SU-DHL-6 (cell line): Measurements from ENCODE around the gene ZNF488.

Experiments used
- H2AFZ ChIP-seq: fragments of 200-600 bp; sonication (generic); 2 replicates; pipeline ENCODE4 v1.6.1; 2014; ENCODE audit warnings: low read depth, mild to moderate bottlenecking, moderate library complexity, mixed read lengths, antibody characterized with exemption, low read length; ENCODE audit not compliant: severe bottlenecking
- H3F3A ChIP-seq: fragments of 200-600 bp; shearing (Covaris generic); 2 replicates; pipeline ENCODE4 v1.6.0; 2016; ENCODE audit warnings: antibody characterized with exemption, mild to moderate bottlenecking; ENCODE audit not compliant: insufficient read depth
- H3K27ac ChIP-seq: fragments of 200-600 bp; sonication (generic); 2 replicates; pipeline ENCODE4 v1.5.1; 2016; ENCODE audit warnings: low read depth, mild to moderate bottlenecking, low read length, moderate library complexity, mixed read lengths
- H3K27me3 ChIP-seq: fragments of 200-600 bp; sonication (generic), shearing (Covaris generic); 2 replicates; pipeline ENCODE4 v1.6.0; 2014; ENCODE audit warnings: mild to moderate bottlenecking, low read length
- H3K36me3 ChIP-seq: fragments of 200-600 bp; sonication (generic); 2 replicates; pipeline ENCODE4 v1.6.1; 2014; ENCODE audit warnings: mild to moderate bottlenecking, low read length, mixed read lengths
- H3K4me2 ChIP-seq: fragments of 300-600, 200-600 bp; shearing (Covaris generic), sonication (generic); 2 replicates; pipeline ENCODE4 v1.6.0; 2014; ENCODE audit warnings: low read length, low read depth, mild to moderate bottlenecking; ENCODE audit not compliant: poor library complexity, severe bottlenecking
- H3K4me3 ChIP-seq: fragments of 200-600 bp; sonication (generic); 2 replicates; pipeline ENCODE4 v1.5.1; 2014; ENCODE audit warnings: antibody characterized with exemption, low read length, mild to moderate bottlenecking, mixed read lengths; ENCODE audit not compliant: insufficient read depth, poor library complexity, severe bottlenecking
- H3K79me2 ChIP-seq: fragments of 200-600 bp; sonication (generic); 2 replicates; pipeline ENCODE4 v1.6.1; 2014; ENCODE audit warnings: mild to moderate bottlenecking, low read length, moderate library complexity; ENCODE audit not compliant: insufficient read depth
- H3K9ac ChIP-seq: fragments of 200-600 bp; sonication (generic); 2 replicates; pipeline ENCODE4 v1.7.0; 2014; ENCODE audit warnings: mild to moderate bottlenecking, low read length
- H3K9me2 ChIP-seq: fragments of 200-600 bp; sonication (generic); replicated peaks from 2 replicates; pipeline ENCODE4 v1.6.1; 2014; ENCODE audit warnings: low read length; ENCODE audit not compliant: insufficient read depth
- H3K9me3 ChIP-seq: fragments of 200-600 bp; sonication (generic); 2 replicates; pipeline ENCODE4 v1.6.1; 2014; ENCODE audit warnings: low read length, mixed read lengths; ENCODE audit not compliant: insufficient read depth
- H4K20me1 ChIP-seq: fragments of 200-600 bp; sonication (generic); 2 replicates; pipeline ENCODE4 v1.6.1; 2014; ENCODE audit warnings: low read depth, mild to moderate bottlenecking, antibody characterized with exemption, low read length, moderate library complexity, mixed read lengths
- CTCF ChIP-seq: fragments of 200-600 bp; sonication (generic); IDR thresholded peaks from one replicate; pipeline ENCODE4 v1.5.1; 2017; ENCODE audit warnings: antibody characterized with exemption, mild to moderate bottlenecking, low read length, moderate library complexity; ENCODE audit not compliant: insufficient read depth, poor library complexity, severe bottlenecking
- EZH2phosphoT487 ChIP-seq: fragments of 200-600 bp; sonication (generic), shearing (Covaris generic); conservative IDR thresholded peaks from 2 replicates; pipeline ENCODE4 v1.6.1; 2018; ENCODE audit warnings: mild to moderate bottlenecking, antibody characterized with exemption, low read length, moderate library complexity, mixed read lengths

The ZNF488 gene

GRCh38 chr10:47322300-47323061, 61.6 kb downstream of the ZNF488 start, which contains the start of gene GDF2:
GDF2 (plus strand) TSS chr10:47322454; CDS start chr10:47322669, 215 bp downstream.
- Histone ChIP-seq H3F3A (no peaks in the 10 kb centered on the region), H3K27ac (no peak within 1 kb of the TSS), H2AFZ (no peak within 1 kb of the TSS), H3K79me2 (no peaks in the 10 kb centered on the region), H3K9me3 (no peaks in the 10 kb centered on the region), H3K9me2 (no peaks in the 10 kb centered on the region), H3K4me3 (no peak within 1 kb of the TSS), H3K36me3 (no peaks in the 10 kb centered on the region), H3K27me3 (no peaks in the 10 kb centered on the region), H3K4me2 (no peak within 1 kb of the TSS), H3K9ac (no peak within 1 kb of the TSS), H4K20me1 (no peaks in the 10 kb centered on the region)
- TF ChIP-seq EZH2phosphoT487 (no peak), CTCF (no peak)

GRCh38 chr10:47321521-47322195, 62.4 kb downstream of the ZNF488 start:
- H2AFZ ChIP-seq = no peak overlapping the region
- no peaks in the 10 kb centered on the region for H4K20me1 ChIP-seq
- H3K4me3 ChIP-seq = no peak overlapping the region
- H3K9me2 ChIP-seq = no peaks in the 10 kb centered on the region
- H3F3A ChIP-seq = no peaks in the 10 kb centered on the region
- H3K9me3 ChIP-seq = no peaks in the 10 kb centered on the region
- no peak overlapping the region for H3K9ac ChIP-seq
- H3K79me2 ChIP-seq = no peaks in the 10 kb centered on the region
- no peaks in the 10 kb centered on the region for H3K27me3 ChIP-seq
- TF ChIP-seq EZH2phosphoT487 (no peak), CTCF (no peak)
- H3K27ac ChIP-seq = no peak overlapping the region
- H3K36me3 ChIP-seq = no peaks in the 10 kb centered on the region
- H3K4me2 ChIP-seq = no peak overlapping the region

- Histone ChIP-seq H2AFZ (no peak overlapping the region), H3K27me3 (no peaks in the 10 kb centered on the region), H3K36me3 (no peaks in the 10 kb centered on the region), H3K27ac (no peak overlapping the region), H3F3A (no peaks in the 10 kb centered on the region), H3K79me2 (no peaks in the 10 kb centered on the region), H4K20me1 (no peaks in the 10 kb centered on the region), H3K4me2 (no peak overlapping the region), H3K4me3 (no peak overlapping the region), H3K9me3 (no peaks in the 10 kb centered on the region), H3K9me2 (no peaks in the 10 kb centered on the region), H3K9ac (no peak overlapping the region)
- no peak for TF ChIP-seq CTCF
- no peak for TF ChIP-seq EZH2phosphoT487
Observed at GRCh38 chr10:47320812-47321211, 63.3 kb downstream of the ZNF488 start.
